BE2C (cell line): ENCODE data around the gene GRIN2D.

Experiments
- DNase-seq: peaks from one replicate; pipeline ENCODE4 v3.0.0-alpha.2; 2020
- H3K27me3 ChIP-seq: fragments of 250-450 bp; sonication (Bioruptor Pico); 2 replicates; pipeline ENCODE4 v1.5.1; 2020; ENCODE audit warnings: mild to moderate bottlenecking
- H3K36me3 ChIP-seq: fragments of 250-450 bp; sonication (Bioruptor Pico); 2 replicates; pipeline ENCODE4 v1.5.1; 2020; ENCODE audit warnings: mild to moderate bottlenecking
- H3K4me1 ChIP-seq: fragments of 250-450 bp; sonication (Bioruptor Pico); 2 replicates; pipeline ENCODE4 v1.5.1; 2020
- H3K4me3 ChIP-seq: 2 replicates; pipeline ENCODE4 v1.5.1; 2011; ENCODE audit warnings: low read depth, low read length
- H3K9me3 ChIP-seq: fragments of 250-450 bp; sonication (Bioruptor Pico); 2 replicates; pipeline ENCODE4 v1.5.1; 2020
- TF ChIP-seq, protein P1 (sequence below): IDR thresholded peaks from 2 replicates; pipeline ENCODE4 v1.5.1; 2012; ENCODE audit warnings: mild to moderate bottlenecking, low read depth, low read length

The GRIN2D gene

GRCh38 chr19:48403606-48404005 is 10.1 kb downstream of the GRIN2D start:
- Histone ChIP-seq H3K27me3 (no peaks in the 10 kb centered on the region), H3K36me3 (no peaks in the 10 kb centered on the region), H3K4me3 (no peak overlapping the region), H3K9me3 (no peaks in the 10 kb centered on the region), H3K4me1 (peaks cover 11% of the 10 kb centered on the region)
- TF ChIP-seq, protein P1, sequence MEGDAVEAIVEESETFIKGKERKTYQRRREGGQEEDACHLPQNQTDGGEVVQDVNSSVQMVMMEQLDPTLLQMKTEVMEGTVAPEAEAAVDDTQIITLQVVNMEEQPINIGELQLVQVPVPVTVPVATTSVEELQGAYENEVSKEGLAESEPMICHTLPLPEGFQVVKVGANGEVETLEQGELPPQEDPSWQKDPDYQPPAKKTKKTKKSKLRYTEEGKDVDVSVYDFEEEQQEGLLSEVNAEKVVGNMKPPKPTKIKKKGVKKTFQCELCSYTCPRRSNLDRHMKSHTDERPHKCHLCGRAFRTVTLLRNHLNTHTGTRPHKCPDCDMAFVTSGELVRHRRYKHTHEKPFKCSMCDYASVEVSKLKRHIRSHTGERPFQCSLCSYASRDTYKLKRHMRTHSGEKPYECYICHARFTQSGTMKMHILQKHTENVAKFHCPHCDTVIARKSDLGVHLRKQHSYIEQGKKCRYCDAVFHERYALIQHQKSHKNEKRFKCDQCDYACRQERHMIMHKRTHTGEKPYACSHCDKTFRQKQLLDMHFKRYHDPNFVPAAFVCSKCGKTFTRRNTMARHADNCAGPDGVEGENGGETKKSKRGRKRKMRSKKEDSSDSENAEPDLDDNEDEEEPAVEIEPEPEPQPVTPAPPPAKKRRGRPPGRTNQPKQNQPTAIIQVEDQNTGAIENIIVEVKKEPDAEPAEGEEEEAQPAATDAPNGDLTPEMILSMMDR, result no peak
- peak; percentile 78 for DNase-seq

DNA sequence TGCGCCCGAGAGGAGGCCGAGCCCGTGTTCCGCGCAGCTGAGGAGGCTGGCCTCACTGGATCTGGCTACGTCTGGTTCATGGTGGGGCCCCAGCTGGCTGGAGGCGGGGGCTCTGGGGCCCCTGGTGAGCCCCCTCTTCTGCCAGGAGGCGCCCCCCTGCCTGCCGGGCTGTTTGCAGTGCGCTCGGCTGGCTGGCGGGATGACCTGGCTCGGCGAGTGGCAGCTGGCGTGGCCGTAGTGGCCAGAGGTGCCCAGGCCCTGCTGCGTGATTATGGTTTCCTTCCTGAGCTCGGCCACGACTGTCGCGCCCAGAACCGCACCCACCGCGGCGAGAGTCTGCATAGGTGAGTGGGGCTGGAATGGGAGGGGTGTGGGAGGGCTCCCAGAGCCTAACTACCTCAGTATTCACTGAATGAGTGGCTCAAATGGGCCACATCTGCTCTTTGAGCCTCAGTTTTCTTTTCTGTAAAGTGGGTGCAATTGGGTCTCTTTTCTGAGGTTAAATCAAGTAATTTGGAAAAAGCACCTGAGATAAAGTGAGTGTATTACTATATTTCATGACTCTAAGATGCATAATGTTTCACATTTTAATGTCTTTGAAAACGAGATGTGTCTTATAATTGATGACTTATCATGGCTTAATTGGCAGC is 11.7 kb downstream of the GRIN2D start:
- TF ChIP-seq, protein P1, result no peak
- Histone ChIP-seq H3K36me3 (no peaks in the 10 kb centered on the region), H3K4me3 (no peak overlapping the region), H3K27me3 (no peaks in the 10 kb centered on the region), H3K9me3 (no peaks in the 10 kb centered on the region), H3K4me1 (peaks cover 5% of the 10 kb centered on the region)
- DNase-seq, result no peak

GRCh38 chr19:48405850-48406249 is 12.4 kb downstream of the GRIN2D start:
- Histone ChIP-seq H3K27me3 (no peaks in the 10 kb centered on the region), H3K4me3 (no peak overlapping the region), H3K36me3 (no peaks in the 10 kb centered on the region), H3K9me3 (no peaks in the 10 kb centered on the region), H3K4me1 (peaks cover 5% of the 10 kb centered on the region)
- no peak for DNase-seq
- TF ChIP-seq, protein P1, result no peak

GRCh38 chr19:48413879-48414587 is 20.6 kb downstream of the GRIN2D start:
- Histone ChIP-seq H3K36me3 (no peaks in the 10 kb centered on the region), H3K4me3 (peak overlapping the region; percentile 10), H3K27me3 (peaks cover 5% of the 10 kb centered on the region), H3K4me1 (no peaks in the 10 kb centered on the region), H3K9me3 (no peaks in the 10 kb centered on the region)
- no peak for DNase-seq
- TF ChIP-seq, protein P1, result no peak

DNA sequence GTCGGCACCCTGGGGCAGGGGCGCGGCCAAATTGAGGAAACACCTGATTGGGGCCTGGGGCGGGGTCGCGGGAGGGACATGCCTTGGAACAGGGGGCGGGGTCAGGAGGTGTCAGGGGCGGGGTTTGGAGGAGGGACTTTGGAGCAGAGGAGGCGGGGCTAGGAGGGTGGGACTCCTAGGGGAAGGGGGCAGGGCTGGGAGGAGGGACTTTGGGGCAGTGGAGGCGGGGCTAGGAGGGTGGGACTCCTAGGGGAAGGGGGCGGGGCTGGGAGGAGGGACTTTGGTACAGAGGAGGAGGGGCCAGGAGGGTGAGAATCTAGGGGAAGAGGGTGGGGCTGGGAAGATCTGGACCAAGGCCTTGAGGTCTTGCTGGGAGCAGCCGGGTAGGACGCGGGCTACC is 21.9 kb downstream of the GRIN2D start:
- peak; percentile 87 for DNase-seq
- H3K36me3 ChIP-seq, result no peaks in the 10 kb centered on the region
- no peak overlapping the region for H3K4me3 ChIP-seq
- TF ChIP-seq, protein P1, result no peak
- H3K27me3 ChIP-seq, result peaks cover 5% of the 10 kb centered on the region
- no peaks in the 10 kb centered on the region for H3K9me3 ChIP-seq
- H3K4me1 ChIP-seq, result no peaks in the 10 kb centered on the region

DNA sequence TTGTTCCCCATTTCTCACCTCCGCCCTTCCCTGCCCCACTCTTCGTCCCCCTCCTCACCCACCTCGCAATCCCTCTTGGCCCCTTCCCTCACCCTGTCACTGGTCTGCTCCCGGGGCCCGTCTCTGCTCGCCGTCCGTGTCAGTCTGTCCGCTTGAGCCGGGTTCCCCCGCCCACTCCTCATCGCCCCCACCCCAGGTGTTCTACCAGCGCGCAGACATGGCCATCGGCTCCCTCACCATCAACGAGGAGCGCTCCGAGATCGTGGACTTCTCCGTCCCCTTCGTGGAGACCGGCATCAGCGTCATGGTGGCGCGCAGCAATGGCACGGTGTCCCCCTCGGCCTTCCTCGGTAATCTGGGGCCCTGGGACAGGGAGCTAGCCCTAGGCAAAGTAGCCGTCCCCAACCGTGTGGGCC is 22.3 kb downstream of the GRIN2D start:
- Histone ChIP-seq H3K27me3 (peaks cover 5% of the 10 kb centered on the region), H3K4me1 (no peaks in the 10 kb centered on the region), H3K9me3 (no peaks in the 10 kb centered on the region), H3K4me3 (no peak overlapping the region), H3K36me3 (no peaks in the 10 kb centered on the region)
- TF ChIP-seq, protein P1, result no peak
- DNase-seq, result no peak
